GM18505 (cell line): ENCODE data around the gene TMEM266.

Experiments used
- ATAC-seq: cut with Tn5 transposase; IDR thresholded peaks from one replicate; pipeline ENCODE4 v1.9.1; 2021; ENCODE audit not compliant: unreplicated experiment
- POLR2A ChIP-seq: IDR thresholded peaks from 4 replicates; pipeline ENCODE4 v1.6.1; 2011; ENCODE audit warnings: borderline replicate concordance; ENCODE audit not compliant: insufficient read depth, insufficient read length; ENCODE audit errors: extremely low read depth

The TMEM266 gene

GRCh38 chr15:76196269-76197231 lies 136.8 kb downstream of the TMEM266 start:
- TF ChIP-seq POLR2A, result no peak

GRCh38 chr15:76197703-76198455 lies 138.1 kb downstream of the TMEM266 start:
- no peak for TF ChIP-seq POLR2A
- ATAC-seq, result no peak

More at GRCh38 chr15:76196269-76197231, 136.8 kb downstream of the TMEM266 start:
- no peak for ATAC-seq

- no peak for ATAC-seq
- TF ChIP-seq POLR2A, result no peak
These were observed 138.8 kb downstream of the TMEM266 start for GRCh38 chr15:76198456-76199105.

- no peak for TF ChIP-seq POLR2A
- ATAC-seq, result no peak
These were observed 139.6 kb downstream of the TMEM266 start for GRCh38 chr15:76199106-76200082.

DNA sequence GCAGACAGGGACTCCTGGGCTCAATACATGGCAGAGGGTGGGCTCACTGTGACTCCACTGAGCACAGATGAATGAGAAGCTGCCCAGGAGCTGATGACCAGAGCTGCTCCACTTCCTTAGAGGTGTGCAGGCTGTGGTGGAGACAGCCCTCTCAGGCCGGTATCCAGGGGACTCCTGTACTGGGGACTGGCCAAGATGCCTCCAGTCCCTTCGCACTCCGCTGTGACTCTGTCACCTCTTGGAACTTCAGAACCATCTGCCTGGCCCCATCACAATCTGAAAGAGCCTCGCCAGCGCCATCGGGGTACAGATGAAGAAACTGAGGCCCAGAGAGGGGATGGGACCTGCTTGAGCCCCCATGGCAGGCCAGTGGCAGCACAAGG lies 140.3 kb downstream of the TMEM266 start:
- TF ChIP-seq POLR2A, result no peak
- no peak for ATAC-seq

GRCh38 chr15:76200641-76201105 lies 140.9 kb downstream of the TMEM266 start:
- no peak for TF ChIP-seq POLR2A
- ATAC-seq, result no peak

DNA sequence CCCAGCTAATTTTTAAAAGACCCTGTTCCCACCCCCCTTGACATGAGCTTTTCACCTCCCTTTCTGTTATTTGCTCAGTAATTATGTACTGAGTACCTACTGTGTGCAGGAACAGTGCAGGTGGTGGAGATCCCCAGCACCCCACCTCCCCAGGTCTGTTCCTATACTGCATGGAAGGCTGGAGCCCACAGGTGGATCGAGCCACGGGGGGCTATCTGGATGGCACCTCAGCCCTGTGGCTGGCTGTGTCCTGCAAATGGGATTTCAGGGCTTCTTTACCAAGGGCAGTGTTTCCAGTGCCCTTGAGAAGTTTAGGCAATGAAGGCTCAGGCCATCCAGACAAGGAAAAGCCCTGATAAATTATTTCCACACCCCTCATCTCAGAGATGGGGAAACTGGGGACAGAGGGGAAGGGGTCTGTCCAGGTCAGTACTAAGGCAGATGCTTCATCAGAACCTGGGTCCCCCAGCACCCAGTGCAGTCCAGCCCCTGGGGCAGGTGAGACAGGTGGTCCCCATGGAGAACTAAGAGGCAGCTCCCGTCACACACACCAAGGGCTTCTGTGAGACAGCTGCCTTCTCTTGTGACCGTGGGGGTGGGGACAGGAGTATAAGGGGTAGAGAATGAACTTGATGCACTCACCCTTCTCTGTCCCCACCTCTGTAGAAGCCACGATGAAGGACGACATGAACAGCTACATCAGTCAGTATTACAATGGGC lies 141.9 kb downstream of the TMEM266 start:
- no peak for TF ChIP-seq POLR2A
- ATAC-seq, result no peak

DNA sequence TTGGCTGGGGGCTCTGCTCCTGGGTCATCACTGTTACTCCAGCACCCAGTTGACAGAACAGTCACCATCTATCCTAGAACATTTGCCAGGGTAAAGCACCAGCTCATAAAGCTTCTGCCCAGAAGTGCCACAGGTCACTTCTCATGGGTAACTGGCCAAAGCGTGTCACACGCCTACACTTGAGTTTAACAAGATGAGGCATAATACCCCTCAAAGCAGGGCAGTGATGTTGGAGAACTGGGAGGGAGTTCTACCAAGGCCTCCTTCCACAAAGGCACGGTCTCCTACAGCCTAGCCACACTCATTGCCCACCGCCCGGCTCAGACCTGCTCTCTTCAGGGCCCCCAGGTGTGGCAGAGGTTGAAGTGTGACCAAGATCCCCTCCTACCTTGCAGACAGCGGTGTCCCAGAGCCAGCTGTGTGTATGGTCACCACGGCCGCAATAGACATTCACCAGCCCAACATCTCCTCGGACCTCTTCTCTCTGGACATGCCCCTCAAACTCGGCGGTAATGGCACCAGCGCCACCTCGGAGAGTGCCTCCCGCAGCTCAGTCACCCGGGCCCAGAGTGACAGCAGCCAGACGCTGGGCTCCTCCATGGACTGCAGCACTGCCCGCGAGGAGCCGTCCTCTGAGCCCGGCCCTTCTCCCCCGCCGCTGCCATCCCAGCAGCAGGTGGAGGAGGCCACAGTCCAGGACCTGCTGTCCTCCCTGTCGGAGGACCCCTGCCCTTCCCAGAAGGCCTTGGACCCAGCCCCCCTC lies 143.7 kb downstream of the TMEM266 start:
- no peak for ATAC-seq
- no peak for TF ChIP-seq POLR2A

- ATAC-seq, result no peak
- TF ChIP-seq POLR2A, result no peak
These were observed 144.5 kb downstream of the TMEM266 start for GRCh38 chr15:76204109-76204845.

- no peak for ATAC-seq
- TF ChIP-seq POLR2A, result no peak
These were observed 145.2 kb downstream of the TMEM266 start for GRCh38 chr15:76204916-76205460.
